AG04449 (cell line): ENCODE data around the gene RAPGEF5.

ENCODE experiments used
- CTCF ChIA-PET: fragments of 350-600 bp; formaldehyde crosslinking; extraction: SDS; loops from one replicate; lab custom pipeline; 2021; ENCODE audit warnings: antibody characterized with exemption; lab: Yijun Ruan, JAX
- POLR2A ChIA-PET: fragments of 400-600, 350-600 bp; formaldehyde crosslinking; extraction: SDS; loops from one replicate; lab custom pipeline; 2020; ENCODE audit warnings: antibody characterized with exemption, inconsistent platforms; lab: Yijun Ruan, JAX
- DNase-seq: peaks from one replicate; pipeline ENCODE4 v3.0.0-alpha.2; 2010; ENCODE audit warnings: low read depth, low spot score
- H3K4me3 ChIP-seq: 2 replicates; pipeline ENCODE4 v1.5.1; 2011; ENCODE audit warnings: low read depth, mild to moderate bottlenecking, control low read depth, low read length
- CTCF ChIP-seq: IDR thresholded peaks from one replicate; pipeline ENCODE4 v1.5.1; 2011; ENCODE audit warnings: mild to moderate bottlenecking, moderate library complexity, low read length, control low read depth, inconsistent platforms; ENCODE audit not compliant: insufficient read depth; ENCODE audit errors: missing control alignments

RAPGEF5 gene

GRCh38 chr7:22168129-22168634 lies 188.8 kb downstream of the RAPGEF5 start:
- ChIA-PET POLR2A (no interaction called here), CTCF (no interaction called here)
- DNase-seq: no peak
- TF ChIP-seq CTCF: no peak
- H3K4me3 ChIP-seq: no peak overlapping the region

GRCh38 chr7:22167482-22167881 lies 189.5 kb downstream of the RAPGEF5 start:
- H3K4me3 ChIP-seq: no peak overlapping the region
- ChIA-PET CTCF (interaction anchor here (0.9 kb wide), 1 partner anchor 64 kb away, joined by 3 read pairs; no protein-coding TSS in a partner anchor), POLR2A (no interaction called here)
- TF ChIP-seq CTCF: no peak
- no peak for DNase-seq

GRCh38 chr7:22166928-22167327 lies 190.0 kb downstream of the RAPGEF5 start:
- ChIA-PET POLR2A (no interaction called here), CTCF (interaction anchor here (0.9 kb wide), 1 partner anchor 64 kb away, joined by 3 read pairs; no protein-coding TSS in a partner anchor)
- TF ChIP-seq CTCF: no peak
- no peak overlapping the region for H3K4me3 ChIP-seq
- no peak for DNase-seq

GRCh38 chr7:22159341-22159740 lies 197.6 kb downstream of the RAPGEF5 start:
- ChIA-PET CTCF (interaction anchor here (0.9 to 1.6 kb wide), 2 partner anchors 17 to 51 kb away, joined by 3 to 4 read pairs; no protein-coding TSS in a partner anchor), POLR2A (no interaction called here)
- no peak overlapping the region for H3K4me3 ChIP-seq
- TF ChIP-seq CTCF: no peak
- no peak for DNase-seq

- H3K4me3 ChIP-seq: no peak overlapping the region
- no peak for DNase-seq
- TF ChIP-seq CTCF: no peak
- ChIA-PET CTCF (no interaction called here), POLR2A (interaction anchor here (0.6 kb wide), 1 partner anchor 73 kb away, joined by 4 read pairs; no protein-coding TSS in a partner anchor)
Measured at GRCh38 chr7:22157552-22157951, 199.4 kb downstream of the RAPGEF5 start.

GRCh38 chr7:22156205-22156604 lies 200.7 kb downstream of the RAPGEF5 start:
- no peak for DNase-seq
- CTCF ChIA-PET: no interaction called here
- TF ChIP-seq CTCF: no peak

More at GRCh38 chr7:22156205-22156604, 200.7 kb downstream of the RAPGEF5 start:
- no peak overlapping the region for H3K4me3 ChIP-seq
- POLR2A ChIA-PET: interaction anchor here (1.0 kb wide), 1 partner anchor 19 kb away, joined by 4 read pairs; no protein-coding TSS in a partner anchor
